ENCODE results near the gene LRRC10B.

LRRC10B gene

DNA sequence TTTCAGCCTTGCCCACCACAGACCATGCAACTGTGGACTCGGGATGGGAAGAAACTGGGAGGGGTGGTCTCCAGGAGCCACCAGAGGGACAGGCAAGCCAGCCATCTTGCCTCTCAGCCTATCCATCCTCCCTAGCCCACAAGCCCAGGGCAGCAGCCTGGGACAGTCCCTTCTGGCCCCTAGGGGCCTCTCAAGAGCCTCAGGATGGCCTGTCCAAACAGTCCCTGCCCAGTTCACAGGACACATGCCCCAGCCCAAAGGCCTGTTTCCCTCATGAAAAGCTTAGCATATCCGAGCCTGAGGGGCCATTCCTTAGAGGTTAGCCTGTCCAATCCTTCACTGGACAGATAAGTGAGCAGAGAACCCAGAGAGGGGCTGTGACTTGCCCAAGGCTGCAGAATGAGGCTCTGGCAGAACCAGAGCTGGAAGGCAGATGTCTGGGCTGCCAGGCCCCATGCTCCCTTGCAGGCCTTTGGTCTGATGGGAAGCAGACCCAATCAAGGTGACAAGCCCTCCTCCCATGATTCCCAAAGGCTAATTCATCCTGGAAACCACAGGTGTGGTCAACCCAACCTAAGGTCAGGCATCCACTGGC, 28.2 kb downstream of the LRRC10B start:
- Histone ChIP-seq H3K4me1 (ENCODE audit: insufficient read depth, insufficient read length) (peaks cover 33% of the 10 kb centered on the region), H3K4me3 (ENCODE audit: insufficient read length, low read depth) (no peak overlapping the region), H3K36me3 (ENCODE audit: insufficient read depth, insufficient read length, low read length) (no peaks in the 10 kb centered on the region), H3K9ac (ENCODE audit: insufficient read length, low read depth) (no peak overlapping the region), H3K27me3 (ENCODE audit: insufficient read depth, insufficient read length) (no peaks in the 10 kb centered on the region), H3K9me3 (ENCODE audit: insufficient read depth, low read length) (no peaks in the 10 kb centered on the region)
- no peak for TF ChIP-seq SUZ12 (IDR thresholded peaks at IDR 0.05; ENCODE audit: extremely low read depth, insufficient read depth, insufficient read length)
- TF ChIP-seq YY1 (IDR thresholded peaks at IDR 0.05; ENCODE audit: insufficient read depth, insufficient read length): no peak
- no peak for TF ChIP-seq ZNF274 (IDR thresholded peaks at IDR 0.05; ENCODE audit: low read depth, low read length)
- no peak for DNase-seq (ENCODE audit: low read depth, low spot score)

DNA sequence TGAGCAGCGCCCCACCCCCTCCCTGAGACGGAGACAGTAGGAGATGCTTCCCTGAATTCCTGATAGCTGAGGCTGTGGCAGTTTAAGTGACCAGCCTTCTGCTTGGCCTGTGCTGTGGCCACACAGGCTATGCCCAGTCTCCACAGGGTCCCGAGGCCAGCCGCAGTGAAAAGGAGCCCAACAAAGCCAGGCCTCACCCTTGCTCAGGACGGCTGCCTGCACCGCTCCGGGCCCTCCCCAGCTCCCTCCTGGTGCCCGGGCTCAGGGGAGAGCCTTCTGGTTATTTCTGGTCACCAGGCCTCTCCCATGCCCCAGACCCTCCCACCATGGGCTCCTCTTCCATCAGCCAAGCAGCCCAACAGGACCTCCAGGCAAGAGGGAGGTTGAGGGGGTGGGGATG, 28.8 kb downstream of the LRRC10B start:
- H3K4me1 ChIP-seq (ENCODE audit: insufficient read depth, insufficient read length): peaks cover 36% of the 10 kb centered on the region
- H3K9ac ChIP-seq (ENCODE audit: insufficient read length, low read depth): no peak overlapping the region
- H3K36me3 ChIP-seq (ENCODE audit: insufficient read depth, insufficient read length, low read length): no peaks in the 10 kb centered on the region
- no peak for DNase-seq (ENCODE audit: low read depth, low spot score)
- H3K27me3 ChIP-seq (ENCODE audit: insufficient read depth, insufficient read length): no peaks in the 10 kb centered on the region
- no peaks in the 10 kb centered on the region for H3K9me3 ChIP-seq (ENCODE audit: insufficient read depth, low read length)
- TF ChIP-seq ZNF274 (IDR thresholded peaks at IDR 0.05; ENCODE audit: low read depth, low read length) (no peak), SUZ12 (IDR thresholded peaks at IDR 0.05; ENCODE audit: extremely low read depth, insufficient read depth, insufficient read length) (no peak), YY1 (IDR thresholded peaks at IDR 0.05; ENCODE audit: insufficient read depth, insufficient read length) (no peak)
- no peak overlapping the region for H3K4me3 ChIP-seq (ENCODE audit: insufficient read length, low read depth)

DNA sequence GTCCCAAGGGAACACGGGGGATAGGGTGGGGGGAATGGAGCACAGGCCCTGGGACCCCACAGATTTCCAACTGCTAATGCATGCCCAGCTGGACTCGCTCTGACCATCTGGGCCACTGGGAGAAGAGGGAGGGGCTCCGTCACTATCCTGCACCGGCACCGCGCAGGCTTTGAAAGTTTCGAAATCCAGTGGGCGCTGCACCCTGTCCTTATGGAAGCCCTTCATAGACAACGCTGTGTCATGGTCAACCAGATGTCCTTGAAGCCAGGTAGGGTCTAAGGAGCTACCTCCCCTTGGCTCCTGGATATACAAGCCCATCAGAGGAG, 30.1 kb downstream of the LRRC10B start:
- peaks cover 43% of the 10 kb centered on the region for H3K4me1 ChIP-seq (ENCODE audit: insufficient read depth, insufficient read length)
- no peak overlapping the region for H3K4me3 ChIP-seq (ENCODE audit: insufficient read length, low read depth)
- no peaks in the 10 kb centered on the region for H3K27me3 ChIP-seq (ENCODE audit: insufficient read depth, insufficient read length)
- no peak for DNase-seq (ENCODE audit: low read depth, low spot score)
- H3K9ac ChIP-seq (ENCODE audit: insufficient read length, low read depth): no peak overlapping the region
- no peaks in the 10 kb centered on the region for H3K9me3 ChIP-seq (ENCODE audit: insufficient read depth, low read length)
- TF ChIP-seq SUZ12 (IDR thresholded peaks at IDR 0.05; ENCODE audit: extremely low read depth, insufficient read depth, insufficient read length): no peak
- no peak for TF ChIP-seq YY1 (IDR thresholded peaks at IDR 0.05; ENCODE audit: insufficient read depth, insufficient read length)
- no peak for TF ChIP-seq ZNF274 (IDR thresholded peaks at IDR 0.05; ENCODE audit: low read depth, low read length)
- no peaks in the 10 kb centered on the region for H3K36me3 ChIP-seq (ENCODE audit: insufficient read depth, insufficient read length, low read length)

DNA sequence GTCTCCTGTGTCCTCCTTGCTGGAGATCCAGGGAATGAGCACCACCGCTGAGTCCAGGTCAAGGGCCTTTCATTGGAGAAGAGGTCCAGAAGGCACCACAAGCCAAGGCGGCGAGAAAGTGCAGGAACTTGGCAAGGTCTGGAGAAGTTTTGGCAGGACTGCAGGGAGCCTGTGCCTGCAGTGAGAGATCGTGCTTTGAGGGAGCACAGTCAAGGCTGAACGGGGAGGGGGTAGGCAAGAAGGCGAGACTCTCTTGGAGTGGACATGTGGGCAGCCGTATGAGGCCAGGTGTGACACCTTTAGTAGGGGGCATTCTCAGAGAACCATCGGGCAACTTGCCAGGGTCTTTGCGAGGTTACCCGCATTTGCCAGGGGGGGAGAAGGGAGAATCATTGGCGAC, 30.5 kb downstream of the LRRC10B start:
- Histone ChIP-seq H3K36me3 (ENCODE audit: insufficient read depth, insufficient read length, low read length) (no peaks in the 10 kb centered on the region), H3K27me3 (ENCODE audit: insufficient read depth, insufficient read length) (no peaks in the 10 kb centered on the region), H3K9ac (ENCODE audit: insufficient read length, low read depth) (no peak overlapping the region), H3K4me3 (ENCODE audit: insufficient read length, low read depth) (no peak overlapping the region), H3K4me1 (ENCODE audit: insufficient read depth, insufficient read length) (peaks cover 43% of the 10 kb centered on the region), H3K9me3 (ENCODE audit: insufficient read depth, low read length) (no peaks in the 10 kb centered on the region)
- TF ChIP-seq ZNF274 (IDR thresholded peaks at IDR 0.05; ENCODE audit: low read depth, low read length): no peak
- no peak for TF ChIP-seq YY1 (IDR thresholded peaks at IDR 0.05; ENCODE audit: insufficient read depth, insufficient read length)
- no peak for TF ChIP-seq SUZ12 (IDR thresholded peaks at IDR 0.05; ENCODE audit: extremely low read depth, insufficient read depth, insufficient read length)
- no peak for DNase-seq (ENCODE audit: low read depth, low spot score)

DNA sequence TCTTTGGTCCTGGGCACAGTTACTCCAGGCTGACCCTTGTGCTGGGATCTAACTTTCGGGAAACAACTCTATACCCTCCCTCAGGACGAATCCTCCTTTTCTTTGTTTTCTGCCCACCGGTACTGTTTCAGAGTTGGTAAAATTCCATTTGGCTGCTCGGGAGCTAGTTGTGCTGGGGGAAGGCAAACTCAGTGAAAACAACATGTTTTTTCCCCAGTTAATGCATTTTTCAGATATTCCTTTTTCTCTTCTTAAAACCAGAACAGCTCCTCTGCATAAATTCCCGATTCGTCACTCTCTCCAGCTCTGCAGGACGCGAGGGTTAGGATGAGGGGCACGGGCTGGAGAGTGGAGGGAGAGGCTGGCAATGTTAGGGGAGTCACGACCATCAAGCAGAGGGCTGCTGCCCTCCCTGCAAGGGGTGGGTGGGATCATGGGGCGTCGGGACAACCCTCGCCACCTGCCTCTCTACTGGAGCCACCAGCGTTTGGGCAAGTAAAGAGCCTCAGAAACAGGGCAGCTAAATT, 31.3 kb downstream of the LRRC10B start:
- peaks cover 43% of the 10 kb centered on the region for H3K4me1 ChIP-seq (ENCODE audit: insufficient read depth, insufficient read length)

DNA sequence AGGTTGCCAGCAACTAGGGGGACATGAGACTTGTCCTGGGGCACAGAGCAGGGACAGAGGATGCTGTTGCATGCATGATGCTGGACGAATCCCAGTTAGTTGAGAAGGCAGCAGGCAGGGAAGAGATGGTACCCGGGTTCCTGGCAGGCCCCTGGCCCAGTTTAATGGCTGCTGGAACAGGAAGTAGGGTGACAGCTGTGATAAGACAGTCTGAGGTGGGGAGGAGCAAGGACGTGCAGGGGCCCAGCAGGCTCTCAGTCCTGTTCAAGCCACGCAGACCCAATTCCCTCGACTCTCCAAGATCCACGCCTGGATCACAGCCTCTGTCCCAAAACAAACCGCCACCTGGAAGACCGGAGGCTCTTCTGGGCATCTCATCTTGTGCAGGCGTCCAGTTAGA, 32.0 kb downstream of the LRRC10B start:
- Histone ChIP-seq H3K4me3 (ENCODE audit: insufficient read length, low read depth) (no peak overlapping the region), H3K4me1 (ENCODE audit: insufficient read depth, insufficient read length) (peaks cover 43% of the 10 kb centered on the region), H3K27me3 (ENCODE audit: insufficient read depth, insufficient read length) (no peaks in the 10 kb centered on the region), H3K9ac (ENCODE audit: insufficient read length, low read depth) (no peak overlapping the region), H3K36me3 (ENCODE audit: insufficient read depth, insufficient read length, low read length) (no peaks in the 10 kb centered on the region), H3K9me3 (ENCODE audit: insufficient read depth, low read length) (no peaks in the 10 kb centered on the region; the same call in 1 of the 2 replicates)
- TF ChIP-seq ZNF274 (IDR thresholded peaks at IDR 0.05; ENCODE audit: low read depth, low read length) (no peak), SUZ12 (IDR thresholded peaks at IDR 0.05; ENCODE audit: extremely low read depth, insufficient read depth, insufficient read length) (no peak), YY1 (IDR thresholded peaks at IDR 0.05; ENCODE audit: insufficient read depth, insufficient read length) (no peak)
- DNase-seq (ENCODE audit: low read depth, low spot score): no peak

More for the DNA sequence above, 31.3 kb downstream of the LRRC10B start:
- no peak for DNase-seq (ENCODE audit: low read depth, low spot score)
- Histone ChIP-seq H3K9me3 (ENCODE audit: insufficient read depth, low read length) (no peaks in the 10 kb centered on the region; the same call in 1 of the 2 replicates), H3K4me3 (ENCODE audit: insufficient read length, low read depth) (no peak overlapping the region), H3K36me3 (ENCODE audit: insufficient read depth, insufficient read length, low read length) (no peaks in the 10 kb centered on the region), H3K9ac (ENCODE audit: insufficient read length, low read depth) (peak overlapping the region; percentile 43), H3K27me3 (ENCODE audit: insufficient read depth, insufficient read length) (no peaks in the 10 kb centered on the region)
- TF ChIP-seq SUZ12 (IDR thresholded peaks at IDR 0.05; ENCODE audit: extremely low read depth, insufficient read depth, insufficient read length) (no peak), ZNF274 (IDR thresholded peaks at IDR 0.05; ENCODE audit: low read depth, low read length) (no peak)

DNA sequence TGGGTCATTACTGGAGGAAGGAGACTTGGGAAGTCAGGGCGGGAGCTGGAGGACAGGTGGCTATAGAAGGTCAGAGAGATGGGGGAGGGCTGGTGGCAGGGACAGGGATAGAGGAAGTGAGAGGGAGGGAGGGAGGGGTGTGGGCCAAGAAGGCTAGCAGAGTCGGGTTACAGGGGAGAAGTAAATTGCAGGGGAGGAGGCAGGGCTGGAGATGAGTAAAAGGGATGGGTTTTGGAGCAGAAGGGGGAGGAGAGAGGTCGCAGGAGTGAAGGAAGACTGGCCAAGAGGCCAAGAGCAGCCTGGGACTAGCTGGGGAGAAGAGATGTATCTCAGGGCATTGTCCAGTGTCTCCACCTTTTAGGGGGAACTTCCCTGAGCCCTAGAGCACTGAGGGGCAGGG, 33.0 kb downstream of the LRRC10B start:
- H3K9me3 ChIP-seq (ENCODE audit: insufficient read depth, low read length): no peaks in the 10 kb centered on the region; the same call in 1 of the 2 replicates
- TF ChIP-seq YY1 (IDR thresholded peaks at IDR 0.05; ENCODE audit: insufficient read depth, insufficient read length) (no peak), ZNF274 (IDR thresholded peaks at IDR 0.05; ENCODE audit: low read depth, low read length) (no peak), SUZ12 (IDR thresholded peaks at IDR 0.05; ENCODE audit: extremely low read depth, insufficient read depth, insufficient read length) (no peak)
- H3K27me3 ChIP-seq (ENCODE audit: insufficient read depth, insufficient read length): no peaks in the 10 kb centered on the region
- H3K4me1 ChIP-seq (ENCODE audit: insufficient read depth, insufficient read length): peaks cover 43% of the 10 kb centered on the region
- DNase-seq (ENCODE audit: low read depth, low spot score): peak; percentile 58
- no peaks in the 10 kb centered on the region for H3K36me3 ChIP-seq (ENCODE audit: insufficient read depth, insufficient read length, low read length)
- peak overlapping the region; percentile 77 for H3K9ac ChIP-seq (ENCODE audit: insufficient read length, low read depth)
- H3K4me3 ChIP-seq (ENCODE audit: insufficient read length, low read depth): no peak overlapping the region
